OCI-LY3 (cell line): Measurements from ENCODE around the gene NFIA.
"Not testable (repeated sequence)": the region's sequence is repeated elsewhere in the genome, so short reads cannot be mapped to it uniquely, and the experiment has no call there.

Source experiments
- H2AFZ ChIP-seq: fragments of 200-600, 300-600 bp; shearing (Covaris generic); 2 replicates; pipeline ENCODE4 v1.6.0; 2014; ENCODE audit warnings: antibody characterized with exemption, low read depth, low read length
- H3K27ac ChIP-seq: fragments of 200-600, 300-600 bp; sonication (generic); 2 replicates; pipeline ENCODE4 v1.5.1; 2014; ENCODE audit warnings: mild to moderate bottlenecking, low read length, moderate library complexity, mixed read lengths
- H3K27me3 ChIP-seq: fragments of 200-600, 300-600 bp; sonication (generic); 2 replicates; pipeline ENCODE4 v1.6.1; 2014; ENCODE audit warnings: low read depth, low read length, mixed read lengths
- H3K36me3 ChIP-seq: fragments of 200-600, 300-600 bp; sonication (generic); replicated peaks from 2 replicates; pipeline ENCODE3; 2014; ENCODE audit warnings: low read depth, low read length, mixed read lengths
- H3K4me1 ChIP-seq: fragments of 300-600, 200-600 bp; sonication (generic); 2 replicates; pipeline ENCODE4 v1.6.1; 2014; ENCODE audit warnings: low read length, mixed read lengths
- H3K4me2 ChIP-seq: fragments of 200-600, 300-600 bp; sonication (generic); 2 replicates; pipeline ENCODE4 v1.6.1; 2014; ENCODE audit warnings: low read length, mixed read lengths
- H3K4me3 ChIP-seq: fragments of 300-600, 200-600 bp; sonication (generic); 2 replicates; pipeline ENCODE4 v1.5.1; 2014; ENCODE audit warnings: antibody characterized with exemption, mild to moderate bottlenecking, low read length, moderate library complexity
- H3K79me2 ChIP-seq: fragments of 300-600, 200-600 bp; shearing (Covaris generic); 2 replicates; pipeline ENCODE4 v1.6.1; 2014; ENCODE audit warnings: mild to moderate bottlenecking, low read length, mixed read lengths
- H3K9ac ChIP-seq: fragments of 300-600, 200-600 bp; shearing (Covaris generic); 2 replicates; pipeline ENCODE4 v1.6.0; 2014; ENCODE audit warnings: mild to moderate bottlenecking, low read length, moderate library complexity
- H3K9me3 ChIP-seq: fragments of 200-600, 300-600 bp; shearing (Covaris generic); 2 replicates; pipeline ENCODE4 v1.6.1; 2014; ENCODE audit warnings: low read length, mixed read lengths; ENCODE audit not compliant: insufficient read depth
- H4K20me1 ChIP-seq: fragments of 200-600, 300-600 bp; sonication (generic); 2 replicates; pipeline ENCODE4 v1.6.1; 2016; ENCODE audit warnings: low read length, mixed read lengths; ENCODE audit not compliant: insufficient read depth
- EZH2phosphoT487 ChIP-seq: fragments of 200-600 bp; shearing (Covaris generic); IDR thresholded peaks from 2 replicates; pipeline ENCODE4 v1.6.1; 2018; ENCODE audit warnings: antibody characterized with exemption, mixed run types, low read depth
- TF ChIP-seq, protein P1 (sequence below): fragments of 200-600, 300-600 bp; sonication (generic); IDR thresholded peaks from 2 replicates; pipeline ENCODE4 v1.5.1; 2014; ENCODE audit warnings: antibody characterized with exemption, low read length, low read depth

NFIA gene

DNA sequence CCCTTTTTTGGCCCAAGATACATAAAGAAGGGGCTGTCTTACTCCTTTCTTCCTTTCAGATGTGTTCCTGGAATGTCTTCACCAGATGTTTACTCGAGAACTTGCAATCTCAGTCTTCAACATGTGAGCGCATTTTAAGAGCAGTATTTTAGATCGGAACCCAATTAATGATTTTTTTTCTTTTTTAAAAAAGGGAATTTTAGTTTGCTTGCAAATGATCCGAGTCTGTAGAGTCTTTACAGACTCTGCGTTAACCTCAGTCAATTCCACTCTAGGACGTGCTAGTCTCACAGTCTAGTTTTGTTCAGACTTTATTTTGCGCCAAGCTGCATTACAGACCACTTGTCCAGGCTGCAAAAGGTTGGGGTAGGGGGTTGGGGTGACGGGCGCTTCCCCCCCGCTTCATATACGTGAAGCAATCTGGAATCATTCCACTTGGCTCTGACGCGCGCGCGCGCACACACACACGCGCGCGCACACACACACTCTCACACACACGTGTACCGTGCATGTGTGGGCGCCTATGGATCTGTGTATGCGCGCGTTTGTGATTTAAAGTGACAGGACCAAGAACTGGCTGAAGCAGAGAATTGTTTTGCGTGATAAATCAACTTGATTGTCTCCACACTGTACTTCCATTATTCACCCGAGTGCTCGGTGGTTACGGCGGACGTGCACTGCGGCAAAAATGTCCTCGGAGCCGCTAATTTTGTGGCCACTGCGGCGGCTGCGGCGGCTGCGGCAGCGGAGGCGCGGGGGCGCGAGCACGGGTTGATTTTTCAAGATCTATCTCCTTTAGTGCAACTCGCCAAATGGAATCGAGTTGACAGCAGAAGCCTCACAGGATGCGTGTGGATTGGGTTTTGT lies 25.6 kb upstream of the NFIA start:
- Histone ChIP-seq H3K4me2 (no peak overlapping the region), H3K27me3 (no peaks in the 10 kb centered on the region), H3K27ac (no peak overlapping the region), H2AFZ (no peak overlapping the region), H3K79me2 (no peaks in the 10 kb centered on the region), H3K4me1 (no peaks in the 10 kb centered on the region), H3K9me3 (no peaks in the 10 kb centered on the region), H3K4me3 (no peak overlapping the region), H3K9ac (no peak overlapping the region), H4K20me1 (no peaks in the 10 kb centered on the region), H3K36me3 (no peaks in the 10 kb centered on the region)
- no peak for TF ChIP-seq EZH2phosphoT487
- TF ChIP-seq, protein P1, sequence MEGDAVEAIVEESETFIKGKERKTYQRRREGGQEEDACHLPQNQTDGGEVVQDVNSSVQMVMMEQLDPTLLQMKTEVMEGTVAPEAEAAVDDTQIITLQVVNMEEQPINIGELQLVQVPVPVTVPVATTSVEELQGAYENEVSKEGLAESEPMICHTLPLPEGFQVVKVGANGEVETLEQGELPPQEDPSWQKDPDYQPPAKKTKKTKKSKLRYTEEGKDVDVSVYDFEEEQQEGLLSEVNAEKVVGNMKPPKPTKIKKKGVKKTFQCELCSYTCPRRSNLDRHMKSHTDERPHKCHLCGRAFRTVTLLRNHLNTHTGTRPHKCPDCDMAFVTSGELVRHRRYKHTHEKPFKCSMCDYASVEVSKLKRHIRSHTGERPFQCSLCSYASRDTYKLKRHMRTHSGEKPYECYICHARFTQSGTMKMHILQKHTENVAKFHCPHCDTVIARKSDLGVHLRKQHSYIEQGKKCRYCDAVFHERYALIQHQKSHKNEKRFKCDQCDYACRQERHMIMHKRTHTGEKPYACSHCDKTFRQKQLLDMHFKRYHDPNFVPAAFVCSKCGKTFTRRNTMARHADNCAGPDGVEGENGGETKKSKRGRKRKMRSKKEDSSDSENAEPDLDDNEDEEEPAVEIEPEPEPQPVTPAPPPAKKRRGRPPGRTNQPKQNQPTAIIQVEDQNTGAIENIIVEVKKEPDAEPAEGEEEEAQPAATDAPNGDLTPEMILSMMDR = no peak

DNA sequence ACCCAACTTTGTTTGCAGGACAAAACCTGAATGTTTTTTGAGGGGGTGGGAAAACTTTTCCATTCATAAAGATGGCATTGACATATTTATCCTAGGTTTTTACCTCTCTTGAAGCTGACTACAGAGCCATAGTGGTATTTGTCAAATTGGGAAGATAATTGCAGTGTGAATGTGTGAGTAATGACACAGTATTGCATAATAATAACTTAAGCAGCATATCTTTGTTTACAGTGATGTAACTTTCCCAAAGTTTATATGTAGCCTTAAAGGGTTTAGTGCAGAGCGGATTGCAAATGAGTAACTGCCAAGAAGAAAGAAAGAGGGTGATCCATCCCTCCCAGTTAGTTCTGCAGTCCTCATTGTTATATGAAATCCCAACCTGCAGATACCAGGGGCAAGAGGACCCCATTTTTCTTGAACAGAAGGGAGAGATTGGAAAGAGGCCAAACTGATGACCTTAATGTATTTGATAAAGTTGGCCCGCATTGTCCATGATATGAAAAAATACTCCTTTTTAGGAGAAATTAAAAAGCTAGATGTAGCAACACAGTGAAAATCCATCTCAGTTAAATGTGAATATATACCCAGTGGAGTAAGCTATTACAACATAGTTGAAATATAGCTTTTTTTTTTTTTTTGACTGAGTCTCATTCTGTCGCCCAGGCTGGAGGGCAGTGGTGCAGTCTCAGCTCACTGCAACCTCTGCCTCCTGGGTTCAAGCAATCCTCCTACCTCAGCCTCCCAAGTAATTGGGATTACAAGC lies 23.7 kb upstream of the NFIA start:
- Histone ChIP-seq H3K9ac (no peak overlapping the region), H2AFZ (no peak overlapping the region), H3K4me2 (no peak overlapping the region), H3K79me2 (no peaks in the 10 kb centered on the region), H4K20me1 (no peaks in the 10 kb centered on the region), H3K27me3 (no peaks in the 10 kb centered on the region), H3K36me3 (no peaks in the 10 kb centered on the region), H3K4me1 (no peaks in the 10 kb centered on the region), H3K4me3 (no peak overlapping the region), H3K9me3 (no peaks in the 10 kb centered on the region), H3K27ac (no peak overlapping the region)
- no peak for TF ChIP-seq EZH2phosphoT487
- TF ChIP-seq, protein P1 = no peak

DNA sequence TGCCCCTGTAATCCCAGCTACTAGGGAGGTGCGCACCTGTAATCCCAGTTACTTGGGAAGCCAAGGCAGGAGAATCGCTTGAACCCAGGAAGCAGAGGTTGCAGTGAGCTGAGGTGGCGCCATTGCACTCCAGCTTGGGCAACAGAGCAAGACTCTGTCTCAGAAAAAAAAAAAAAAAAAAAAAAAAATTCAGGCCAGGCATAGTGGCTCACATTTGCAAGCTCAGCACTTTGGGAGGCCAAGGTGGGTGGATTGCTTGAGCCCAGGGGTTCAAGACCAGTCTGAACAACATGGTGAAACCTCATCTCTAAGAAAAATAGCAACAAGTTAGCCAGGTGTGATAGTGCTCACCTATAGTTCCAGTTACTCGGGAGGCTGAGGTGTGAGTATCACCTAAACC lies 20.8 kb upstream of the NFIA start:
- H3K27ac ChIP-seq, H3K79me2 ChIP-seq, H3K9ac ChIP-seq, H3K4me1 ChIP-seq, H3K27me3 ChIP-seq, H2AFZ ChIP-seq, H4K20me1 ChIP-seq, H3K9me3 ChIP-seq, H3K4me3 ChIP-seq, H3K4me2 ChIP-seq, H3K36me3 ChIP-seq: not testable (repeated sequence)

DNA sequence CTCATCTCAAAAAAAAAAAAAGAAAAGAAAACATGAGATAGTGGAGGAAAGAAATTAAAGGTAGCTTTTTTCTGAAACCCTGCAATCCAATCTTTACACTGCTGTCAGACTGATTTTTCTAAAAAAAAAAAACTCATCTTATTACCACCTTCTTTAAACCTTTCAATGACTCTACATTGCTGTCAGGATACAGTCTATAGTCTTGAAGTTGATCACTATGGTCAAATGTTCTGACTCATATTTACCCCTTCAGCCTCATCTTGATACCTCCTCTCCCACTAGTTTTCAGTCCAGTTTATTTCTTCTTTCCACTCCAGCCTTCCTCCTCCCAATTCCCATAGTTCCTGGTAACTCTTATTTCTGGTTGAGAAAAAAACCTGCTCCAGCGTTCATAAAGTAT lies 17.7 kb upstream of the NFIA start:
- Histone ChIP-seq H3K9ac (no peak overlapping the region), H3K36me3 (no peaks in the 10 kb centered on the region), H2AFZ (no peak overlapping the region), H4K20me1 (no peaks in the 10 kb centered on the region), H3K4me2 (no peak overlapping the region), H3K9me3 (no peaks in the 10 kb centered on the region), H3K27me3 (no peaks in the 10 kb centered on the region), H3K4me1 (no peaks in the 10 kb centered on the region), H3K27ac (no peak overlapping the region), H3K79me2 (no peaks in the 10 kb centered on the region), H3K4me3 (no peak overlapping the region)
- TF ChIP-seq, protein P1 = no peak
- TF ChIP-seq EZH2phosphoT487 = no peak
